Natural killer cell treated with Interleukin-12 subunit alpha and Interleukin-12 subunit beta and Interleukin-15 and Interleukin-18, amount 100 ng/mL, for 72 hours (primary cell): ENCODE results near the gene TAF8. TPM values are rescaled to one million over a fixed set of nuclear protein-coding genes. Genes with fewer than 3 reads are reported as not detected.
A peak's percentile ranks its signal among the peaks of the same experiment; 100 is the strongest.

Experiments used
- ATAC-seq, 2 donors: fragments of 150-1000 bp; cut with Tn5 transposase in 1 of 2; sonication (Bioruptor Pico), chemical (Tn5 transposase) in 1 of 2; 2 replicates each; pipeline ENCODE4 v1.10.0; 2021
- DNase-seq: peaks from one replicate; pipeline ENCODE4 v3.0.0; 2022; ENCODE audit warnings: low spot score
- H3K27ac Mint-ChIP-seq, 2 donors: 1 replicate in 1 of 2; 2 replicates in 1 of 2; pipeline ENCODE4 v1.8.0; 2022; ENCODE audit warnings: mixed read lengths in 2 of 2, mild to moderate bottlenecking in 1 of 2, moderate library complexity in 1 of 2
- H3K27me3 Mint-ChIP-seq, 2 donors: 1 replicate in 1 of 2; 2 replicates in 1 of 2; pipeline ENCODE4 v1.8.0; 2022; ENCODE audit warnings: mixed read lengths in 2 of 2
- H3K36me3 Mint-ChIP-seq: one replicate; pipeline ENCODE4 v1.8.0; 2022; ENCODE audit warnings: mixed read lengths
- H3K4me1 Mint-ChIP-seq, 2 donors: 1 replicate in 1 of 2; 2 replicates in 1 of 2; pipeline ENCODE4 v1.8.0; 2022; ENCODE audit warnings: low read depth in 2 of 2, mixed read lengths in 2 of 2, mild to moderate bottlenecking in 1 of 2
- H3K4me3 Mint-ChIP-seq: one replicate; pipeline ENCODE4 v1.8.0; 2022; ENCODE audit warnings: mixed read lengths
- H3K9me3 Mint-ChIP-seq: 2 replicates; pipeline ENCODE4 v1.8.0; 2022; ENCODE audit warnings: mixed read lengths
- total RNA-seq, 2 donors: library from RNA; stranded (reverse); gene quantifications; one replicate each; pipeline ENCODE4 v1.2.3, GENCODE V29; 2022

Gene TAF8
- total RNA-seq, 2 donors from 2014 or later = 38.7 to 44.1 TPM

- H3K36me3 Mint-ChIP-seq = no peaks in the 10 kb centered on the region
- H3K4me3 Mint-ChIP-seq = peak overlapping the region; percentile 78
- peak; percentile 72 for DNase-seq
- H3K9me3 Mint-ChIP-seq = no peaks in the 10 kb centered on the region
- H3K27ac Mint-ChIP-seq = peak overlapping the region; percentile 73 to 80
- H3K27me3 Mint-ChIP-seq = no peaks in the 10 kb centered on the region
- peaks cover 20 to 24% of the 10 kb centered on the region in 2 donors for H3K4me1 Mint-ChIP-seq
- peak; percentile 78 to 85 for ATAC-seq
These were observed 53.9 kb downstream of the TAF8 start for GRCh38 chr6:42104095-42104803.

GRCh38 chr6:42104804-42105125 lies 54.4 kb downstream of the TAF8 start:
- ATAC-seq = peak; percentile 22 to 28
- no peak overlapping the region for H3K27ac Mint-ChIP-seq

GRCh38 chr6:42105156-42105648 lies 54.9 kb downstream of the TAF8 start:
- no peaks in the 10 kb centered on the region for H3K27me3 Mint-ChIP-seq
- no peaks in the 10 kb centered on the region for H3K9me3 Mint-ChIP-seq

More at GRCh38 chr6:42104804-42105125, 54.4 kb downstream of the TAF8 start:
- Mint-ChIP-seq H3K27me3 (no peaks in the 10 kb centered on the region), H3K4me3 (no peak overlapping the region), H3K36me3 (no peaks in the 10 kb centered on the region), H3K4me1 (peaks cover 20 to 21% of the 10 kb centered on the region in 2 donors), H3K9me3 (no peaks in the 10 kb centered on the region)
- no peak for DNase-seq

GRCh38 chr6:42105709-42106108 lies 55.4 kb downstream of the TAF8 start:
- no peaks in the 10 kb centered on the region for H3K27me3 Mint-ChIP-seq
- ATAC-seq (no peak), DNase-seq (no peak)
- no peaks in the 10 kb centered on the region for H3K36me3 Mint-ChIP-seq
- H3K4me1 Mint-ChIP-seq = peaks cover 14 to 17% of the 10 kb centered on the region in 2 donors
- H3K27ac Mint-ChIP-seq = no peak overlapping the region
- H3K9me3 Mint-ChIP-seq = no peaks in the 10 kb centered on the region
- no peak overlapping the region for H3K4me3 Mint-ChIP-seq

More at GRCh38 chr6:42105156-42105648, 54.9 kb downstream of the TAF8 start:
- peak; percentile 67 for DNase-seq
- no peak overlapping the region for H3K4me3 Mint-ChIP-seq
- no peak overlapping the region for H3K27ac Mint-ChIP-seq
- no peaks in the 10 kb centered on the region for H3K36me3 Mint-ChIP-seq
- H3K4me1 Mint-ChIP-seq = peaks cover 17 to 19% of the 10 kb centered on the region in 2 donors
- ATAC-seq = peak; percentile 23 to 56

GRCh38 chr6:42106112-42107023 lies 56.0 kb downstream of the TAF8 start:
- Mint-ChIP-seq H3K36me3 (no peaks in the 10 kb centered on the region), H3K27ac (no peak overlapping the region), H3K27me3 (no peaks in the 10 kb centered on the region)

GRCh38 chr6:42108071-42108470 lies 57.7 kb downstream of the TAF8 start:
- DNase-seq = no peak
- no peak for ATAC-seq
- Mint-ChIP-seq H3K36me3 (no peaks in the 10 kb centered on the region), H3K27me3 (peaks cover 4 to 10% of the 10 kb centered on the region in 2 donors), H3K27ac (no peak overlapping the region), H3K4me1 (peaks cover 8 to 9% of the 10 kb centered on the region in 2 donors), H3K4me3 (no peak overlapping the region), H3K9me3 (no peaks in the 10 kb centered on the region)

More at GRCh38 chr6:42106112-42107023, 56.0 kb downstream of the TAF8 start:
- DNase-seq (no peak), ATAC-seq (no peak)
- no peak overlapping the region for H3K4me3 Mint-ChIP-seq
- no peaks in the 10 kb centered on the region for H3K9me3 Mint-ChIP-seq
- H3K4me1 Mint-ChIP-seq = peaks cover 10 to 15% of the 10 kb centered on the region in 2 donors

GRCh38 chr6:42110683-42111082 lies 60.4 kb downstream of the TAF8 start:
- DNase-seq (no peak), ATAC-seq (no peak)
- H3K27ac Mint-ChIP-seq = no peak overlapping the region
- H3K9me3 Mint-ChIP-seq = no peaks in the 10 kb centered on the region
- no peaks in the 10 kb centered on the region for H3K4me1 Mint-ChIP-seq
- H3K36me3 Mint-ChIP-seq = no peaks in the 10 kb centered on the region
- H3K4me3 Mint-ChIP-seq = no peak overlapping the region
- peaks cover 4 to 10% of the 10 kb centered on the region in 2 donors for H3K27me3 Mint-ChIP-seq

DNA sequence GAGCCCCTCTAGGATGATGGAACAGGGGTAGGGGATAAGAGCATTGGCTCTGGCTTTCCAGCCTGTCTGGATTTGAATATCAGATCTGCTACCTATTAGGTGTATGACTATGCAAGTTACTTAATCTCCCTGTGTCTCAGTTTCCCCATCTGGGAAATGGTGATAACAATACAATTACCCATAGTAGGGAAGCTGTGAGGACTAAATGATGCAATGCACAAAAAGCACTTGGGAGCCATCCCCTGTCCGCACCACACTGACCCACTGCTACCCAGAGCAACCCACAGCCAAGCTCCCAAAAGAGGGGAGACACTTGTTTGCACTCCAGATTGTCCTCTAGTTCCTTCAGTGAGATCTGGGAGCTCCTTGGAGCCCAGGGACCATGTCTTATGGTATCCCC lies 62.0 kb downstream of the TAF8 start:
- H3K9me3 Mint-ChIP-seq = no peaks in the 10 kb centered on the region
- no peaks in the 10 kb centered on the region for H3K36me3 Mint-ChIP-seq
- H3K27ac Mint-ChIP-seq = no peak overlapping the region

GRCh38 chr6:42113936-42114636 lies 63.8 kb downstream of the TAF8 start:
- no peaks in the 10 kb centered on the region for H3K9me3 Mint-ChIP-seq
- ATAC-seq (no peak), DNase-seq (no peak)
- no peaks in the 10 kb centered on the region for H3K36me3 Mint-ChIP-seq
- peaks cover 14 to 21% of the 10 kb centered on the region in 2 donors for H3K27me3 Mint-ChIP-seq
- H3K4me3 Mint-ChIP-seq = no peak overlapping the region
- no peaks in the 10 kb centered on the region for H3K4me1 Mint-ChIP-seq
- H3K27ac Mint-ChIP-seq = no peak overlapping the region

More for the DNA sequence above, 62.0 kb downstream of the TAF8 start:
- no peak for ATAC-seq
- Mint-ChIP-seq H3K4me3 (no peak overlapping the region), H3K4me1 (no peaks in the 10 kb centered on the region), H3K27me3 (peaks cover 14 to 21% of the 10 kb centered on the region in 2 donors)
- no peak for DNase-seq

GRCh38 chr6:42117843-42118161 lies 67.5 kb downstream of the TAF8 start:
- Mint-ChIP-seq H3K4me1 (no peaks in the 10 kb centered on the region), H3K27ac (no peak overlapping the region), H3K27me3 (peaks cover 9 to 11% of the 10 kb centered on the region in 2 donors), H3K9me3 (no peaks in the 10 kb centered on the region), H3K4me3 (no peak overlapping the region), H3K36me3 (no peaks in the 10 kb centered on the region)
- DNase-seq (no peak), ATAC-seq (no peak)

DNA sequence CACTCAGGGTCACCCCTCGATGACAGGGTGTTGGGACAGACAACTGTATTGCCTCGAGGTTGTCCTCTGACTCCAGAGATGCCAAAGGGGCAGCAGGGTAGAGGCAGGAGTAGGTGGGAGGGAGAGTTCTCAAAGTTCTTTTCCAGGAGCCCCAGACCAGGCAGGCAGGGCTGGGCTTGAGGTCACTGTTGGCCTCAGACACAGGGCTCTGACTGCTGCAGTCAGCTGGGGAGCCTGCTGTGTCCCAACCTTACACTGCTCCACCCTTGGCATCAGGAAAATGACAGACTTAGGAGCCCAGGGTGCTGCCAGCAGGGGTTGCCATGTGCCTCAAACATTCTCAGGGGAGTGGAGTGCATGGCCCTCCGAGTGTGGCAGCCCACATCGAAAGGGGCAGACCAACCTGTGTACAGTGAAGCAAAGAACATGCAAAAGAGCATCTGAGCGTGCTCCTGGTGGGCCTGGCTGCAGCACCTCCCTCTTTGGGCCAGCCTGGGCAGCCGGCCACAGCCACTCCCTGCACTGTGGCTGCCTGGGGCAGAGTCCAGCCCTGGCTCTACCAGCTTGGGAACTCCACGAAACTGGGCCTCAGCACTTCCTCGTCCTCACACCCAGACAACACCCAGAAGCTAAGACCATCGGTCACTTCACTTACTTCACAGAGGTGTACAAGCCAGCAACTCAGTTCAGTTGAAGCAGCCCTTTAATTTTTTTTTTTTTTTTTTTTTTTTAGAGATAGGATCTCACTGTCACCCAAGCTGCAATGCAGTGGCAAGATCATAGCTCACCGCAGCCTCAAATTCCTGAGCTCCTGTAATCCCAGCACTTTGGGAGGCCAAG lies 68.1 kb downstream of the TAF8 start:
- Mint-ChIP-seq H3K9me3 (no peaks in the 10 kb centered on the region), H3K27me3 (peaks cover 9 to 11% of the 10 kb centered on the region in 2 donors), H3K27ac (no peak overlapping the region), H3K4me3 (no peak overlapping the region), H3K36me3 (no peaks in the 10 kb centered on the region), H3K4me1 (no peaks in the 10 kb centered on the region)
- ATAC-seq (peak in 1 of 2 donors; percentile 52), DNase-seq (no peak)

DNA sequence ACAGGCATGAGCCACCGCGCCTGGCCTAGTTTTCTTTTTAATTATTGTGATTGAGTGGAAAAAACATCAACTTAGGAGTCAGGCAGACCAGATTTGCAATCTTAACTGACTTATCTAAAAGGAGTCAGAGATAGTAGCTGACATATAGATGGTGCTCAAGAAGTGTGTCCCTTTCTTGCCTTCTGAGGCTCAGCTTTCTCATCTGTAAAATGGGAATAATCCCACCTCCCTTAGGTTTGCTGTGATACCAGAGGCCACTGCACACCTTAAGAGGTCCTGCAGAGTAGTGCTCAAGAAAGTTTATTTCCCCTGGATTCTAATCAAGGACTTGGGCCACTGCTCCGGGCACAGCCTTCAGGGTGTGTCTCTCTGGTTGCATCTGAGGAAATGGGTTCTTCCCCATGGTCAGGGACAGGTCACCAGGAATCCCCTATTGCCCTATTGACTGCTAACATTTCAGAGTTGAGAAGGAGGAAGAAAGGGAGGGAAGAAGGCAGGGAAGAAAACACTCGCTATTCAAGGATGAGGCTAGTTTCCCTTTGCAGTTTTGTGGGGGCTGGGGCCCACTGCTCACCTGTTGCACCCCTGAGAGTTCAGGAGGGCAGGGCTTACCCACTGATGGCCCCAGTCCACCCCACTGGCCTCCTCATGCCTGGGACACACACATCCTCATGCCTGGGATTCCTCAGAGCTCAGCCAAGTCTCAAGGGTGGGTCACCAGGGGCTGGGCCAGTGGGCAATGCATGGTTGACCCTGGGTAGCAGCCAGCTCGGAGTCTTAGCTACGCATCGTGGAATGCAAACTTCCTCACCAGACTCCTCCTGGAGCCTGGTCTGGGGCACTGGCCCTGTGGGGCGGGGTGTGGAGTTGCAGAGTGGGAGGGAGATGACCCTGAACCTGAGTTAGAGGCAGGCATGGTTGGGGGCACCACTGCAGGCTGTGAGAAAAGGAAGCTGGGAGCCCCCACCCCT lies 70.9 kb downstream of the TAF8 start:
- DNase-seq (no peak), ATAC-seq (peak in 1 of 2 donors; percentile 19)
- Mint-ChIP-seq H3K4me1 (no peaks in the 10 kb centered on the region), H3K4me3 (no peak overlapping the region), H3K36me3 (no peaks in the 10 kb centered on the region), H3K27me3 (peaks cover 9 to 10% of the 10 kb centered on the region in 2 donors), H3K9me3 (no peaks in the 10 kb centered on the region), H3K27ac (no peak overlapping the region)
